Gastrocnemius medialis (tissue), 4 donors: ENCODE data around the gene NET1. TPM values are rescaled to one million over a fixed set of nuclear protein-coding genes. Genes with fewer than 3 reads are reported as not detected.

Experiments used
- ATAC-seq, 2 donors: fragments of 150-250 bp; one replicate each; pipeline ENCODE4 v1.9.1; 2016
- DNase-seq, 2 donors: peaks; one replicate each; pipeline ENCODE4 v3.0.0-alpha.2; 2019
- H3K27ac ChIP-seq, 4 donors: fragments of 200-600 bp; sonication (generic); 1 replicate in 1 of 4; 2 replicates in 3 of 4; pipeline ENCODE4 v1.5.1; 2016 to 2018; ENCODE audit warnings: mild to moderate bottlenecking in 2 of 4, moderate library complexity in 1 of 4
- H3K27me3 ChIP-seq, 3 donors: fragments of 200-600 bp; sonication (generic) in 2 of 3; 1 replicate in 1 of 3; 2 replicates in 2 of 3; pipeline versions ENCODE4 v1.5.1 to v1.6.0; 2016 to 2019; ENCODE audit warnings: mild to moderate bottlenecking in 1 of 3, moderate library complexity in 1 of 3
- H3K36me3 ChIP-seq, 2 donors: fragments of 200-600 bp; sonication (generic) in 1 of 2; one replicate each; pipeline ENCODE4 v1.5.1; 2017 to 2018
- H3K4me1 ChIP-seq, 2 donors: fragments of 200-600 bp; sonication (generic) in 1 of 2; one replicate each; pipeline ENCODE4 v1.5.1; 2016 to 2017; ENCODE audit warnings: mild to moderate bottlenecking in 2 of 2
- H3K4me3 ChIP-seq, 4 donors: fragments of 200-600 bp; sonication (generic) in 3 of 4; 1 replicate in 1 of 4; 2 replicates in 3 of 4; pipeline ENCODE4 v1.5.1; 2016 to 2019; ENCODE audit warnings: mild to moderate bottlenecking in 2 of 4
- H3K9me3 ChIP-seq, 3 donors: fragments of 200-600 bp; sonication (generic) in 2 of 3; 1 replicate in 1 of 3; 2 replicates in 2 of 3; pipeline ENCODE4 v1.5.1; 2016 to 2019
- POLR2A ChIP-seq, 2 donors: fragments of 450-650 bp; IDR thresholded peaks; one replicate each; pipeline ENCODE4 v1.6.1; 2017; ENCODE audit warnings: antibody characterized with exemption in 2 of 2, mild to moderate bottlenecking in 2 of 2, moderate library complexity in 2 of 2
- in situ Hi-C, 4 donors: fragments of 200-750 bp; cut with MboI; loops; one replicate each; pipeline versions ENCODE4 v1.15.0 to v1.8.0; 2017; ENCODE audit warnings: low sequenced_read_pairs in 4 of 4
- intact Hi-C: fragments of 100-400 bp; cut with DNase I; formaldehyde crosslinking; loops from one replicate; pipeline ENCODE4 v1.15.1; 2023; ENCODE audit warnings: low total_unique reads
- total RNA-seq, 4 donors: library from RNA; depleted of rRNA; stranded (reverse); fragments of >200 nt; gene quantifications; one replicate each; pipeline versions ENCODE4 v1.1.0 to v1.2.3, GENCODE V29; 2016
- TF ChIP-seq, protein P1 (sequence below), 5 experiments: fragments of 450-650 bp in 3 of 5; fragments of 200-600 bp in 2 of 5; sonication (generic) in 2 of 5; IDR thresholded peaks in 4 of 5; conservative IDR thresholded peaks in 1 of 5; 1 replicate in 4 of 5; 2 replicates in 1 of 5; pipeline ENCODE4 v1.5.1; 2016 to 2019; ENCODE audit warnings: antibody characterized with exemption in 5 of 5, mild to moderate bottlenecking in 3 of 5, moderate library complexity in 3 of 5

NET1 gene
- total RNA-seq, 4 donors from 2014 or later = 19.8 to 76.4 (median 36.3) TPM

DNA sequence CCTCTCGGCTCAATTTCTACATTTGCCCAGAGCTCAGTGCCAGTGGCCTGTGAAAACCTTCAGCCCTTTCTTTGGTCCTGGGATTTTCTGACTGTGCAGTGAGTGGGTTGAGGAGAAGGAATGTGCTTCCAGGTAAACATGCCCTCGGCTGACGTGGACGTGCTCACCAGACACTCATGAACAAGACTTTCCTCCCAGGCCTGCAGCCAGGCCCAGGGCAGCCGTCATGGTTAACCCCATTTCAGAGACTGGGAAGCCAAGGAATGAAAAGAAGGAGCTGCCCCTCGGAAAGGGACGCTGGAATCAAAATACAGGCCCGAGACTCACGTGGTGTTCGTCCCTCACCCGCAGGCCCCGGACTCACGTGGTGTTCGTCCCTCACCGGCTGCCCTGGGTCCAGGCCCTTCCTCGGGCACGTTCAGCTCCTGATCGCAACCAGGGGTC lies 95.8 kb downstream of the NET1 start:
- H3K9me3 ChIP-seq = no peaks in the 10 kb centered on the region
- H3K27ac ChIP-seq = no peak overlapping the region
- TF ChIP-seq, protein P1, sequence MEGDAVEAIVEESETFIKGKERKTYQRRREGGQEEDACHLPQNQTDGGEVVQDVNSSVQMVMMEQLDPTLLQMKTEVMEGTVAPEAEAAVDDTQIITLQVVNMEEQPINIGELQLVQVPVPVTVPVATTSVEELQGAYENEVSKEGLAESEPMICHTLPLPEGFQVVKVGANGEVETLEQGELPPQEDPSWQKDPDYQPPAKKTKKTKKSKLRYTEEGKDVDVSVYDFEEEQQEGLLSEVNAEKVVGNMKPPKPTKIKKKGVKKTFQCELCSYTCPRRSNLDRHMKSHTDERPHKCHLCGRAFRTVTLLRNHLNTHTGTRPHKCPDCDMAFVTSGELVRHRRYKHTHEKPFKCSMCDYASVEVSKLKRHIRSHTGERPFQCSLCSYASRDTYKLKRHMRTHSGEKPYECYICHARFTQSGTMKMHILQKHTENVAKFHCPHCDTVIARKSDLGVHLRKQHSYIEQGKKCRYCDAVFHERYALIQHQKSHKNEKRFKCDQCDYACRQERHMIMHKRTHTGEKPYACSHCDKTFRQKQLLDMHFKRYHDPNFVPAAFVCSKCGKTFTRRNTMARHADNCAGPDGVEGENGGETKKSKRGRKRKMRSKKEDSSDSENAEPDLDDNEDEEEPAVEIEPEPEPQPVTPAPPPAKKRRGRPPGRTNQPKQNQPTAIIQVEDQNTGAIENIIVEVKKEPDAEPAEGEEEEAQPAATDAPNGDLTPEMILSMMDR (IDR thresholded peaks at IDR 0.05 in 4 of 5, conservative IDR thresholded peaks at IDR 0.05 in 1 of 5) = no peak
- no peak for TF ChIP-seq POLR2A (IDR thresholded peaks at IDR 0.05)
- in situ Hi-C loops (no loop called here), intact Hi-C loops (no loop called here)
- DNase-seq (no peak), ATAC-seq (no peak)
- no peaks in the 10 kb centered on the region for H3K27me3 ChIP-seq
- H3K4me1 ChIP-seq = no peaks in the 10 kb centered on the region
- no peak overlapping the region for H3K4me3 ChIP-seq
- H3K36me3 ChIP-seq = no peaks in the 10 kb centered on the region

Other genes starting within 250 kb of the NET1 start
- under 1 TPM in 1 of 4 donors, not detected in 3; 0.56 TPM for gene AKR1C8, start 227.4 kb upstream of the NET1 start, total RNA-seq
- under 1 TPM in 1 of 4 donors, not detected in 3; 0.35 TPM for gene AKR1C4, start 215.7 kb upstream of the NET1 start, total RNA-seq
- gene UCN3, start 47.6 kb upstream of the NET1 start, total RNA-seq = not detected
- under 1 TPM in 1 of 4 donors, not detected in 3; 0.18 TPM for gene TUBAL3, start 7.7 kb upstream of the NET1 start, total RNA-seq
- gene CALML5, start 87.0 kb downstream of the NET1 start, total RNA-seq = not detected
- not detected for gene CALML3, start 112.4 kb downstream of the NET1 start, total RNA-seq